Pancreas (tissue), 10 donors: ENCODE measurements around the gene EPC1. TPM values are rescaled to one million over a fixed set of nuclear protein-coding genes. Genes with fewer than 3 reads are reported as not detected.
"Not testable (repeated sequence)": the region's sequence is repeated elsewhere in the genome, so short reads cannot be mapped to it uniquely, and the experiment has no call there.

Experiments
- ATAC-seq, 4 donors: fragments of 200-7000 bp; cut with Tn5 transposase; one replicate each; pipeline versions ENCODE4 v1.8.0 to v1.9.1; 2020; ENCODE audit warnings: mild to moderate bottlenecking in 4 of 4, moderate library complexity in 4 of 4
- DNase-seq, 6 donors: peaks; one replicate each; pipeline ENCODE4 v3.0.0-alpha.2; 2020
- FAIRE-seq: peaks from 2 replicates; lab custom pipeline; 2012; peaks lifted over from hg19 to GRCh38; lab: Jason Lieb, UNC
- H3K27ac ChIP-seq, 4 donors: fragments of 200-600 bp; sonication (generic); 1 replicate in 3 of 4; 2 replicates in 1 of 4; pipeline versions ENCODE4 v1.5.0 to v1.8.0; 2020
- H3K27me3 ChIP-seq, 4 donors: fragments of 200-600 bp; one replicate each; pipeline ENCODE4 v1.8.0; 2021
- H3K36me3 ChIP-seq, 3 donors: fragments of 200-600 bp; sonication (generic) in 1 of 3; one replicate each; pipeline versions ENCODE4 v1.5.0 to v1.8.0; 2020 to 2021
- H3K4me1 ChIP-seq, 3 donors: fragments of 200-600 bp; one replicate each; pipeline ENCODE4 v1.8.0; 2021
- H3K4me3 ChIP-seq, 4 donors: fragments of 200-600 bp; sonication (generic) in 2 of 4; one replicate each; pipeline versions ENCODE4 v1.5.0 to v1.8.0; 2020 to 2021
- H3K9me3 ChIP-seq, 4 donors: fragments of 200-600 bp; one replicate each; pipeline ENCODE4 v1.8.0; 2021
- WGBS, 2 donors: extraction: QIAGEN DNeasy Blood & Tissue Kit; methylation state at CpG; one replicate each; pipeline ENCODE4 v1.1.7; 2013; 5-methylcytosine and 5-hydroxymethylcytosine counted together
- intact Hi-C, 3 donors: fragments of 100-400 bp; cut with DNase I; formaldehyde crosslinking; loops; one replicate each; pipeline versions ENCODE4 v1.11.1 to v1.14.2; 2022
- polyA plus RNA-seq, 2 donors: library from polyadenylated mRNA; stranded (reverse); fragments of 200-250 nt; gene quantifications; one replicate each; pipeline ENCODE4 v1.2.3, GENCODE V29; 2013
- total RNA-seq, 6 donors: library from RNA; stranded (reverse); fragmentation: NEBNext Ultra II Directional in 4 of 6; extraction: Animal tissue kit (Norgen Biotek cat#: 25700) in 4 of 6; gene quantifications; one replicate each; pipeline versions ENCODE4 v1.2.1 to v1.2.4, GENCODE V29; 2021 to 2023
- TF ChIP-seq, protein P1 (sequence below), 4 donors: fragments of 200-600 bp; sonication (generic) in 3 of 4; IDR thresholded peaks; one replicate each; pipeline versions ENCODE4 v1.5.0 to v1.8.0; 2021; ENCODE audit warnings: antibody characterized with exemption in 4 of 4
- donor health status: healthy with polysubstance abuse.
- donor health status: DM: no; HTN: no; CAD: no; lungs with moderate emphysema.
- donor health status: DM: no; HTN: no; CAD: no.
- donor health status: control.
- donor health status: control.
- donor health status: Bipolar disorder and iron deficiency.
- donor health status: DM: yes; HTN: yes; CAD: no.
- donor health status: DM: no; HTN: no; CAD: no.
- donor health status: DM: no; HTN: no; CAD: no.
- donor health status: DM: yes; HTN: yes; CAD: no.

Gene EPC1, protein sequence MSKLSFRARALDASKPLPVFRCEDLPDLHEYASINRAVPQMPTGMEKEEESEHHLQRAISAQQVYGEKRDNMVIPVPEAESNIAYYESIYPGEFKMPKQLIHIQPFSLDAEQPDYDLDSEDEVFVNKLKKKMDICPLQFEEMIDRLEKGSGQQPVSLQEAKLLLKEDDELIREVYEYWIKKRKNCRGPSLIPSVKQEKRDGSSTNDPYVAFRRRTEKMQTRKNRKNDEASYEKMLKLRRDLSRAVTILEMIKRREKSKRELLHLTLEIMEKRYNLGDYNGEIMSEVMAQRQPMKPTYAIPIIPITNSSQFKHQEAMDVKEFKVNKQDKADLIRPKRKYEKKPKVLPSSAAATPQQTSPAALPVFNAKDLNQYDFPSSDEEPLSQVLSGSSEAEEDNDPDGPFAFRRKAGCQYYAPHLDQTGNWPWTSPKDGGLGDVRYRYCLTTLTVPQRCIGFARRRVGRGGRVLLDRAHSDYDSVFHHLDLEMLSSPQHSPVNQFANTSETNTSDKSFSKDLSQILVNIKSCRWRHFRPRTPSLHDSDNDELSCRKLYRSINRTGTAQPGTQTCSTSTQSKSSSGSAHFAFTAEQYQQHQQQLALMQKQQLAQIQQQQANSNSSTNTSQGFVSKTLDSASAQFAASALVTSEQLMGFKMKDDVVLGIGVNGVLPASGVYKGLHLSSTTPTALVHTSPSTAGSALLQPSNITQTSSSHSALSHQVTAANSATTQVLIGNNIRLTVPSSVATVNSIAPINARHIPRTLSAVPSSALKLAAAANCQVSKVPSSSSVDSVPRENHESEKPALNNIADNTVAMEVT
- total RNA-seq (10 to 100 TPM; 12.9 to 21.8 (median 16.4) TPM), polyA plus RNA-seq (10 to 100 TPM; 11.3 to 19.8 TPM)

DNA sequence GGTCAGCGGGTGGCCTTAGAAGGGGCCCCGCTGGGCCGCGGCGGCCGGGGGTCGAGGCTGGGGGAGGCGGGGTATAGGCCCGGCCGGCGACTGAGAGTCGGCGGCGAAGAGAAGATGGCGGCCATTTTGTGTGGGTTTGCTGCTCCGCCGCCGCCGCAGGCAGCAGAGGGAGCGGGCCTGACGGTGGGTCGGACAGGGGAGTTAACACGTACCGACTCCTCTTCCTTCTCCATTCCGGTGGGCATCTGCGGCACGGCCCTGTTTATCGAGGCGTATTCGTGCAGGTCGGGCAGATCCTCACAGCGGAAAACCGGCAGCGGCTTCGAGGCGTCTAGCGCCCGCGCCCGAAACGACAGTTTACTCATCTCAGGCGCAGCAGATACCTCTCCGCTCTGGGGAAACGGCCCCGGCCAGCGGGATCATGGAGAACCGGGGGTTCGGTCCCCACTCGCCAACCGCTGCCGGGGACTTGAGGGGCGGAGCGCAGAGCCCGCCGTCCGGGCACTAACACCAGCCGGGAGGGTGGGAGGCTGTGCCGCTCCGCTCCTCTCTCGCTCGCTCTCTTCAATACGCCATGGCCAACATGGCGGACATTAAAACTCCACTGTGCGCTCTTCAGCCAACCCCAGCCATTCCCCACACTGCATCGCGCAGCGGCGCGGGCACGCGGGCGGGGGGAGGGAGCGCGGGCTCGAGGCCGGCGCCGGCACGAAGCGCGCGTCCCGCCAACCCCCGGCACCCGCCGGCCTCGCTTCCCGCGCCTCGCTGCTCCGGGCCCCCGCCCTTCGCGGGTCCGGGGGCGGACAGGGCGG lies at the start of gene EPC1:
EPC1 (minus strand) TSS at position 608 of the 812 bp plus-strand sequence; CDS start at position 365, 243 bp downstream.
- DNase-seq (peak; percentile 84 to 92 (median 89)), ATAC-seq (peak; percentile 85 to 92 (median 88)), FAIRE-seq (no peak)
- Histone ChIP-seq H3K4me1 (peaks cover 6 to 35% (median 24%) of the 10 kb centered on the region in 3 donors), H3K4me3 (peak within 1 kb of the TSS; percentile 52 to 94 (median 82)), H3K36me3 (no peaks in the 10 kb centered on the region), H3K27me3 (no peaks in the 10 kb centered on the region), H3K9me3 (no peaks in the 10 kb centered on the region), H3K27ac (peak within 1 kb of the TSS; percentile 100)
- 1% methylated on average over 80 to 97 of the region's 97 CpGs for WGBS, 2 donors
- intact Hi-C loops: loop anchor here in 1 of 3 donors (5.0 kb wide), 1 partner anchor 89 kb away; no protein-coding TSS in a partner anchor
- TF ChIP-seq, protein P1, sequence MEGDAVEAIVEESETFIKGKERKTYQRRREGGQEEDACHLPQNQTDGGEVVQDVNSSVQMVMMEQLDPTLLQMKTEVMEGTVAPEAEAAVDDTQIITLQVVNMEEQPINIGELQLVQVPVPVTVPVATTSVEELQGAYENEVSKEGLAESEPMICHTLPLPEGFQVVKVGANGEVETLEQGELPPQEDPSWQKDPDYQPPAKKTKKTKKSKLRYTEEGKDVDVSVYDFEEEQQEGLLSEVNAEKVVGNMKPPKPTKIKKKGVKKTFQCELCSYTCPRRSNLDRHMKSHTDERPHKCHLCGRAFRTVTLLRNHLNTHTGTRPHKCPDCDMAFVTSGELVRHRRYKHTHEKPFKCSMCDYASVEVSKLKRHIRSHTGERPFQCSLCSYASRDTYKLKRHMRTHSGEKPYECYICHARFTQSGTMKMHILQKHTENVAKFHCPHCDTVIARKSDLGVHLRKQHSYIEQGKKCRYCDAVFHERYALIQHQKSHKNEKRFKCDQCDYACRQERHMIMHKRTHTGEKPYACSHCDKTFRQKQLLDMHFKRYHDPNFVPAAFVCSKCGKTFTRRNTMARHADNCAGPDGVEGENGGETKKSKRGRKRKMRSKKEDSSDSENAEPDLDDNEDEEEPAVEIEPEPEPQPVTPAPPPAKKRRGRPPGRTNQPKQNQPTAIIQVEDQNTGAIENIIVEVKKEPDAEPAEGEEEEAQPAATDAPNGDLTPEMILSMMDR (IDR thresholded peaks at IDR 0.05): no peak

DNA sequence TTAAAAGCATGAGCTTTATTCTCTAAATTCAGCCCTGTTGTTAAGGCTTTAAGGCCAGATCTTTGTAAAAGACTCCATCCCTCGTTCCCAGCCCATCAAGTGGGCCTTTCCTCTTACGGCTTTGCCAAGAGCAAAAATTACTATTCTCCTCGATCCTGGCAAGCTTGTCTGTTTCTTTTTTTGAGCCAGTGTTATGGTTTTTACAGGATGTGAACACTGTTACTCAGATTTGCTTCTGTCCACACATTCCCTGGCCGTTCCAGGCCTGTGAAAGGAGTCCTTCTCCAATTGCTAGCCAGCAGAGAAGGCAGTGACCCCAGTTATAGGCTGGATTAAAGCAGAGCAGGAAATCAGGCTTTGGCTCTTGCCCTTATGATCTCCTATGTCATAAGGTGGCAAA lies 47.0 kb upstream of the EPC1 start:
- intact Hi-C loops: no loop called here
- H3K4me3 ChIP-seq: no peak overlapping the region
- H3K36me3 ChIP-seq: no peaks in the 10 kb centered on the region
- H3K27ac ChIP-seq: no peak overlapping the region
- 75 to 77% methylated on average over 4 of the region's 4 CpGs for WGBS, 2 donors
- no peak for ATAC-seq
- TF ChIP-seq, protein P1 (IDR thresholded peaks at IDR 0.05): no peak
- no peaks in the 10 kb centered on the region for H3K9me3 ChIP-seq
- FAIRE-seq: no peak
- no peaks in the 10 kb centered on the region for H3K4me1 ChIP-seq
- DNase-seq: no peak
- no peaks in the 10 kb centered on the region for H3K27me3 ChIP-seq

DNA sequence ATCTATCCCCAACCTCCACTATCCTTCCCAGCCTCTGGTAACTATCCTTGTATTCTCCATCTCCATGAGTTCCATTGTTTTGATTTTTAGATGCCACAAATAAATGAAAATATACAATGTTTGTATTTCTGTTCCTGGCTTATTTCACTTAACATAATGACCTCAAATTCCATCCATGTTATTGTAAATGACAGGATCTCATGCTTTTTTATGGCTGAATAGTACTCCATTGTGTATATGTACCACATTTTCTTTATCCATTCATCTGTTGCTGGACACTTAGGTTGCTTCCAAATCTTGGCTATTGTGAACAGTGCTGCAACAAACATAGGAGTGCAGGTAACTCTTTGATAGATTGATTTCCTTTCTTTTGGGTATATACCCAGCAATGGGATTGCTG lies 45.3 kb upstream of the EPC1 start:
- DNase-seq, H3K9me3 ChIP-seq, H3K4me1 ChIP-seq, H3K27me3 ChIP-seq, H3K36me3 ChIP-seq, intact Hi-C loops, ATAC-seq, H3K4me3 ChIP-seq, H3K27ac ChIP-seq: not testable (repeated sequence)
- peak; percentile 32 for FAIRE-seq

DNA sequence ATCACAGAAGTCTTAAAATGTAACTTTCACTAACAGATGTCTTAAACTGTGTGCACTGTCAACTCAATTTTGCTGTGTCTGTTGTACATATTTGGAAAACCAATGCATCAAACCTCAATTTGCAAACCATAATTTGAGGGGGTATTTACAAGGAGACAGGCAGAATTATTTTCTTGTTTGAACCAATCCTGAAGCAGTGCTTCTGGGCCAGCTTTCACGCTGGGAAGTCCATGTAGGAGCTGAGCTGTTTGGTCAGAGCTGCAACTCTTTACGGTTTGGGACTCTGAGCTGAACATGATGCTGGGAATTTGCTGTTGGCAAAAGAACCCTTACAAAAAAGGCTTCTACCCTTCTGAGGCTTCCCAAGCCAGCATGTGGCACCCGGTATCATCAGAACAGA lies 43.2 kb upstream of the EPC1 start:
- no peak overlapping the region for H3K27ac ChIP-seq
- TF ChIP-seq, protein P1 (IDR thresholded peaks at IDR 0.05): no peak
- intact Hi-C loops: no loop called here
- H3K4me1 ChIP-seq: no peaks in the 10 kb centered on the region
- ATAC-seq (no peak), DNase-seq (no peak), FAIRE-seq (no peak)
- no peaks in the 10 kb centered on the region for H3K36me3 ChIP-seq
- no peaks in the 10 kb centered on the region for H3K27me3 ChIP-seq
- no peaks in the 10 kb centered on the region for H3K9me3 ChIP-seq
- no peak overlapping the region for H3K4me3 ChIP-seq
- 90 to 93% methylated on average over 3 of the region's 3 CpGs for WGBS, 2 donors
